SU-DHL-6 (cell line): ENCODE data around the gene SYT8.

Experiments used
- EZH2phosphoT487 ChIP-seq: fragments of 200-600 bp; sonication (generic), shearing (Covaris generic); conservative IDR thresholded peaks from 2 replicates; pipeline ENCODE4 v1.6.1; 2018; ENCODE audit warnings: mild to moderate bottlenecking, antibody characterized with exemption, low read length, moderate library complexity, mixed read lengths
- TF ChIP-seq, protein P1 (sequence below): fragments of 200-600 bp; sonication (generic); IDR thresholded peaks from one replicate; pipeline ENCODE4 v1.5.1; 2017; ENCODE audit warnings: antibody characterized with exemption, mild to moderate bottlenecking, low read length, moderate library complexity; ENCODE audit not compliant: insufficient read depth, poor library complexity, severe bottlenecking

DNA sequence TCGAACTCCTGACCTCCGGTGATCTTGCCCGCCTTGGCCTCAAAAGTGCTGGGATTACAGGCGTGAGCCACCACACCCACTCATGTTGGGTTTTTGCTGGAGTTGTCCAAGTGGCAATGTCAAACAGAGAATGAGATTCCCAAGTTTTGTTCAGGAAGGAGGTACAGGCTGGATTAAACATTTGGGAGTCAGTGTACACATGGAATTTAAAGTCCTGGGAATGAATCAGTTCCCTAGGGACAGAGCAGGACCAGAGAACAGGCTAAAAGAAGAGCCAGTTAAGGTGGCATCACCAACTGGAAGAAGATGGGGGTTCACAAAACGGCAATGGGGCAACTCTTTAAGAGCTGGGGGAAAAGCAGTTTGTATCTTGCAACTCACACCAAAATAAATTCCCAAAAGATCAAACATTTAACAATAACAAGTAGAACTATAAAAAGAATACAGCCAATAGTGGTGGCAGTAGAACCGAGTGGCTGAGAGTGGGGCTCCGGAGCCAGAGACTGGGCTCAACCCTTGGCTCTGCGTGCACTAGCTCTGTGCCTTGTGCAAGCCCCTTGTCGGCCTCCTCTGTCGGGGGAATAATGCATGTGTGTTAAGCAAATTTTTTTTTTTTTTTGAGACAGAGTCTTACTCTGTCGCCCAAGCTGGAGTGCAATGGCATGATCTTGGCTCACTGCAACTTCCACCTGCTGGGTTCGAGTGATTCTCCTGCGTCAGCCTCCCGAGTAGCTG, 37.2 kb upstream of the SYT8 start:
- TF ChIP-seq, protein P1, sequence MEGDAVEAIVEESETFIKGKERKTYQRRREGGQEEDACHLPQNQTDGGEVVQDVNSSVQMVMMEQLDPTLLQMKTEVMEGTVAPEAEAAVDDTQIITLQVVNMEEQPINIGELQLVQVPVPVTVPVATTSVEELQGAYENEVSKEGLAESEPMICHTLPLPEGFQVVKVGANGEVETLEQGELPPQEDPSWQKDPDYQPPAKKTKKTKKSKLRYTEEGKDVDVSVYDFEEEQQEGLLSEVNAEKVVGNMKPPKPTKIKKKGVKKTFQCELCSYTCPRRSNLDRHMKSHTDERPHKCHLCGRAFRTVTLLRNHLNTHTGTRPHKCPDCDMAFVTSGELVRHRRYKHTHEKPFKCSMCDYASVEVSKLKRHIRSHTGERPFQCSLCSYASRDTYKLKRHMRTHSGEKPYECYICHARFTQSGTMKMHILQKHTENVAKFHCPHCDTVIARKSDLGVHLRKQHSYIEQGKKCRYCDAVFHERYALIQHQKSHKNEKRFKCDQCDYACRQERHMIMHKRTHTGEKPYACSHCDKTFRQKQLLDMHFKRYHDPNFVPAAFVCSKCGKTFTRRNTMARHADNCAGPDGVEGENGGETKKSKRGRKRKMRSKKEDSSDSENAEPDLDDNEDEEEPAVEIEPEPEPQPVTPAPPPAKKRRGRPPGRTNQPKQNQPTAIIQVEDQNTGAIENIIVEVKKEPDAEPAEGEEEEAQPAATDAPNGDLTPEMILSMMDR, result no peak
- TF ChIP-seq EZH2phosphoT487, result no peak
